ENCODE results near the gene RGS16. TPM values are rescaled to one million over a fixed set of nuclear protein-coding genes. Genes with fewer than 3 reads are reported as not detected.

RGS16 gene
- total and polyA plus RNA-seq, 4 experiments from 2014 or later: 1.3 to 3.7 (median 2.1) TPM

DNA sequence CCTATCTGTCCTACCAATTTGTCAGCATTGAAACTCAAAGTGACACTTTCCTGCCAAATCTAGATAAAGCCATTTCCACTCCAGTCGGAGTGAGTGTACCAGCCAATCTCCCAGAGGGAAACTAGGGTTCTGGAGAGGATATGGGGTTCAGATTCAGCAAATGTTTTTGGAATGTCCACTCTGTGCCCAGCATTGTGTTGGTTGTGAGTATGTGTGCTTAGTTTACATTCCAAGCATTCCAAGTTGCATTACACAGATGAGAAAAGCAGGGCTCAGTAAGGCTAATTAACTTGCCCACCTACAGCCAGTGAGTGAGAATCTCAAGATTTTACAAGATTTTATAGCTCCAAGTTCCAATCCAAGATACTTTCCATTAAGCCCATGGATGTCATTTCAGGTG, 26.4 kb upstream of the RGS16 start:
- H3K36me3 Mint-ChIP-seq: no peaks in the 10 kb centered on the region
- peaks cover 28 to 57% (median 35%) of the 10 kb centered on the region in 4 donors for H3K4me1 Mint-ChIP-seq
- ChIA-PET CTCF (ENCODE audit: partially characterized antibody) (interaction anchor here (0.8 kb wide), 1 partner anchor 24 kb away, joined by 3 read pairs; no protein-coding TSS in a partner anchor), POLR2A (ENCODE audit: partially characterized antibody) (interaction anchor here (2.5 kb wide), 1 partner anchor 15 kb away, joined by 13 read pairs; no protein-coding TSS in a partner anchor)
- H3K9me3 ChIP-seq (ENCODE audit: control insufficient read depth in 1 of 2, low read length in 2 of 2): no peaks in the 10 kb centered on the region
- no peaks in the 10 kb centered on the region for H3K9me3 Mint-ChIP-seq
- no peak overlapping the region for H3K4me3 ChIP-seq (ENCODE audit: low read length in 2 of 2)
- no peak overlapping the region for H3K27ac ChIP-seq (ENCODE audit: low read depth, low read length)
- no peak overlapping the region for H3K27ac Mint-ChIP-seq
- intact Hi-C loops (cut with micrococcal nuclease): no loop called here
- peak overlapping the region in 4 of 8 donors; percentile 16 to 65 (median 27) for H3K4me3 Mint-ChIP-seq
- DNase-seq: no peak
- H3K36me3 ChIP-seq (ENCODE audit: insufficient read depth, low read length): no peaks in the 10 kb centered on the region
- no peaks in the 10 kb centered on the region for H3K27me3 ChIP-seq (ENCODE audit: insufficient read depth, low read length)
- no peaks in the 10 kb centered on the region for H3K27me3 Mint-ChIP-seq
- H3K4me1 ChIP-seq (ENCODE audit: insufficient read depth, low read length): peaks cover 37% of the 10 kb centered on the region

GRCh38 chr1:182629499-182630096, 25.4 kb upstream of the RGS16 start:
- Histone ChIP-seq H3K27ac (ENCODE audit: low read depth, low read length) (no peak overlapping the region), H3K27me3 (ENCODE audit: insufficient read depth, low read length) (no peaks in the 10 kb centered on the region), H3K36me3 (ENCODE audit: insufficient read depth, low read length) (no peaks in the 10 kb centered on the region), H3K4me1 (ENCODE audit: insufficient read depth, low read length) (peaks cover 47% of the 10 kb centered on the region), H3K4me3 (ENCODE audit: low read length in 2 of 2) (no peak overlapping the region), H3K9me3 (ENCODE audit: control insufficient read depth in 1 of 2, low read length in 2 of 2) (no peaks in the 10 kb centered on the region)
- H3K4me1 Mint-ChIP-seq: peaks cover 37 to 67% (median 44%) of the 10 kb centered on the region in 4 donors
- intact Hi-C loops (cut with micrococcal nuclease): no loop called here
- no peaks in the 10 kb centered on the region for H3K9me3 Mint-ChIP-seq
- H3K27me3 Mint-ChIP-seq: no peaks in the 10 kb centered on the region
- CTCF ChIA-PET (ENCODE audit: partially characterized antibody): interaction anchor here (0.8 kb wide), 2 partner anchors 13 to 23 kb away, joined by 3 read pairs; no protein-coding TSS in a partner anchor
- no peaks in the 10 kb centered on the region for H3K36me3 Mint-ChIP-seq
- POLR2A ChIA-PET (ENCODE audit: partially characterized antibody): interaction anchor here (1.3 to 2.5 kb wide), 2 partner anchors 14 to 155 kb away, joined by 3 to 13 read pairs; no protein-coding TSS in a partner anchor
- H3K4me3 Mint-ChIP-seq: peak overlapping the region in 7 of 8 donors; percentile 24 to 65 (median 43)
- peak; percentile 22 to 80 (median 52) for DNase-seq
- peak overlapping the region in 5 of 7 donors; percentile 18 to 81 (median 26) for H3K27ac Mint-ChIP-seq

GRCh38 chr1:182629080-182629479, 24.9 kb upstream of the RGS16 start:
- Mint-ChIP-seq H3K27me3 (no peaks in the 10 kb centered on the region), H3K27ac (peak overlapping the region in 4 of 7 donors; percentile 18 to 81 (median 24)), H3K4me3 (peak overlapping the region in 2 of 8 donors; percentile 6 to 43), H3K9me3 (no peaks in the 10 kb centered on the region), H3K36me3 (no peaks in the 10 kb centered on the region), H3K4me1 (peaks cover 39 to 69% (median 47%) of the 10 kb centered on the region in 4 donors)
- no peaks in the 10 kb centered on the region for H3K9me3 ChIP-seq (ENCODE audit: control insufficient read depth in 1 of 2, low read length in 2 of 2)
- CTCF ChIA-PET (ENCODE audit: partially characterized antibody): interaction anchor here (0.8 kb wide), 1 partner anchor 12 kb away, joined by 3 read pairs; no protein-coding TSS in a partner anchor
- no peaks in the 10 kb centered on the region for H3K27me3 ChIP-seq (ENCODE audit: insufficient read depth, low read length)
- H3K27ac ChIP-seq (ENCODE audit: low read depth, low read length): no peak overlapping the region
- POLR2A ChIA-PET (ENCODE audit: partially characterized antibody): interaction anchor here (1.3 to 2.5 kb wide), 2 partner anchors 13 to 156 kb away, joined by 3 to 13 read pairs; no protein-coding TSS in a partner anchor
- intact Hi-C loops (cut with micrococcal nuclease): no loop called here
- H3K4me1 ChIP-seq (ENCODE audit: insufficient read depth, low read length): peaks cover 52% of the 10 kb centered on the region
- H3K36me3 ChIP-seq (ENCODE audit: insufficient read depth, low read length): no peaks in the 10 kb centered on the region
- no peak for DNase-seq
- no peak overlapping the region for H3K4me3 ChIP-seq (ENCODE audit: low read length in 2 of 2)

DNA sequence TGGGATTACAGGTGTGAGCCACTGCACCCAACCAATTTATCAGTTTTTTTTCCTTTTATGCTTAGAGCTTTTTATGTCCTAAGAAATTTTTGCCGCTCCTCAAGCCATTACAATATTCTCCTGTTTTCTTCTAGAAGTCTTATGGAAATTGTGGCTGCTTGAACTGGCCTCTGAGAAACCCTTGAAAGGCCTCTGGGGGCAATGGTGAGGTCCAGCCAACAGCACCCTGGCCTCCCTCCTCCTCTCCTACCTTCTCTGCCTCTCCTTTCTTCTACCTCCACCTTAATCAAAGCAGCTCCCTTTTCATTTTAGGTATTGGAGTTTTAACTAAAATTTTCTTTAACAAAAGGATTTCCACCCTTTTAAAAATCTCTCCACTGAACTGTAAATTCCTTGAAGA, 24.5 kb upstream of the RGS16 start:
- H3K9me3 ChIP-seq (ENCODE audit: control insufficient read depth in 1 of 2, low read length in 2 of 2): no peaks in the 10 kb centered on the region
- intact Hi-C loops (cut with micrococcal nuclease): no loop called here
- Mint-ChIP-seq H3K27me3 (no peaks in the 10 kb centered on the region), H3K27ac (peak overlapping the region in 1 of 7 donors; percentile 29), H3K4me3 (no peak overlapping the region), H3K36me3 (no peaks in the 10 kb centered on the region), H3K4me1 (peaks cover 41 to 68% (median 48%) of the 10 kb centered on the region in 4 donors), H3K9me3 (no peaks in the 10 kb centered on the region)
- H3K4me3 ChIP-seq (ENCODE audit: low read length in 2 of 2): no peak overlapping the region
- H3K27me3 ChIP-seq (ENCODE audit: insufficient read depth, low read length): no peaks in the 10 kb centered on the region
- no peak for DNase-seq
- ChIA-PET POLR2A (ENCODE audit: partially characterized antibody) (interaction anchor here (1.3 to 2.5 kb wide), 2 partner anchors 13 to 156 kb away, joined by 3 to 13 read pairs; no protein-coding TSS in a partner anchor), CTCF (ENCODE audit: partially characterized antibody) (no interaction called here)
- peaks cover 52% of the 10 kb centered on the region for H3K4me1 ChIP-seq (ENCODE audit: insufficient read depth, low read length)
- no peak overlapping the region for H3K27ac ChIP-seq (ENCODE audit: low read depth, low read length)
- no peaks in the 10 kb centered on the region for H3K36me3 ChIP-seq (ENCODE audit: insufficient read depth, low read length)

- H3K4me3 ChIP-seq (ENCODE audit: low read length in 2 of 2): no peak overlapping the region
- CTCF ChIA-PET (ENCODE audit: partially characterized antibody): no interaction called here
- Mint-ChIP-seq H3K9me3 (no peaks in the 10 kb centered on the region), H3K4me3 (no peak overlapping the region), H3K27ac (no peak overlapping the region), H3K36me3 (no peaks in the 10 kb centered on the region), H3K4me1 (peaks cover 37 to 69% (median 45%) of the 10 kb centered on the region in 4 donors), H3K27me3 (no peaks in the 10 kb centered on the region)
- no peaks in the 10 kb centered on the region for H3K27me3 ChIP-seq (ENCODE audit: insufficient read depth, low read length)
- H3K27ac ChIP-seq (ENCODE audit: low read depth, low read length): no peak overlapping the region
- intact Hi-C loops (cut with micrococcal nuclease): no loop called here
- H3K36me3 ChIP-seq (ENCODE audit: insufficient read depth, low read length): no peaks in the 10 kb centered on the region
- H3K9me3 ChIP-seq (ENCODE audit: control insufficient read depth in 1 of 2, low read length in 2 of 2): no peaks in the 10 kb centered on the region
- H3K4me1 ChIP-seq (ENCODE audit: insufficient read depth, low read length): peaks cover 48% of the 10 kb centered on the region
- POLR2A ChIA-PET (ENCODE audit: partially characterized antibody): no interaction called here
- no peak for DNase-seq
These were observed 23.4 kb upstream of the RGS16 start for GRCh38 chr1:182627622-182628021.

DNA sequence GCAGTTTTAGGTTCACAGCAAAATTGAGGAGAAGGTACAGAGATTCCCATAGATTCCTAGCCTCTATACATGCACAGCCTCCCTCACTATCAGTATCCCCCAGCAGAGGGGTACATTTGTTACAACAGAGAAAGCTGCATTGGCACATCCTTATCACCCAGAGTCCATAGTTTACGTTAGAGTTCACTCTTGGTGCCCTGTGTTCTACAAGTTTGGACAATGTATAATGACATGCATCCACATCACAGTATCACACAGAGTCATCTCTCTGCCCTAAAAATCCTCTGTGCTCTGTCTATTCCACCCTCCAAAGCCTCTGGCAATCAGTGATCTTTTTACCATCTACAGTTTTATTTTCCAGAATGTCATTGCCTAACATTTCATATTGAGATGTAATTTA, 22.3 kb upstream of the RGS16 start:
- intact Hi-C loops (cut with micrococcal nuclease): no loop called here
- Mint-ChIP-seq H3K36me3 (no peaks in the 10 kb centered on the region), H3K27ac (peak overlapping the region in 1 of 7 donors; percentile 76), H3K4me3 (no peak overlapping the region), H3K9me3 (no peaks in the 10 kb centered on the region), H3K4me1 (peaks cover 30 to 58% (median 39%) of the 10 kb centered on the region in 4 donors), H3K27me3 (no peaks in the 10 kb centered on the region)
- DNase-seq: no peak
- ChIA-PET CTCF (ENCODE audit: partially characterized antibody) (no interaction called here), POLR2A (ENCODE audit: partially characterized antibody) (no interaction called here)
- Histone ChIP-seq H3K9me3 (ENCODE audit: control insufficient read depth in 1 of 2, low read length in 2 of 2) (no peaks in the 10 kb centered on the region), H3K27me3 (ENCODE audit: insufficient read depth, low read length) (no peaks in the 10 kb centered on the region), H3K4me1 (ENCODE audit: insufficient read depth, low read length) (peaks cover 39% of the 10 kb centered on the region), H3K27ac (ENCODE audit: low read depth, low read length) (no peak overlapping the region), H3K36me3 (ENCODE audit: insufficient read depth, low read length) (no peaks in the 10 kb centered on the region), H3K4me3 (ENCODE audit: low read length in 2 of 2) (no peak overlapping the region)

- no peak overlapping the region for H3K27ac ChIP-seq (ENCODE audit: low read depth, low read length)
- H3K27me3 ChIP-seq (ENCODE audit: insufficient read depth, low read length): no peaks in the 10 kb centered on the region
- no peaks in the 10 kb centered on the region for H3K36me3 Mint-ChIP-seq
- peaks cover 29 to 52% (median 37%) of the 10 kb centered on the region in 4 donors for H3K4me1 Mint-ChIP-seq
- intact Hi-C loops (cut with micrococcal nuclease): no loop called here
- H3K4me3 Mint-ChIP-seq: no peak overlapping the region
- H3K9me3 Mint-ChIP-seq: peaks cover 0 to 4% (median 3%) of the 10 kb centered on the region in 8 donors
- ChIA-PET POLR2A (ENCODE audit: partially characterized antibody) (no interaction called here), CTCF (ENCODE audit: partially characterized antibody) (interaction anchor here (0.7 kb wide), 1 partner anchor 31 kb away, joined by 3 read pairs; no protein-coding TSS in a partner anchor)
- H3K4me1 ChIP-seq (ENCODE audit: insufficient read depth, low read length): peaks cover 36% of the 10 kb centered on the region
- H3K27ac Mint-ChIP-seq: no peak overlapping the region
- H3K27me3 Mint-ChIP-seq: no peaks in the 10 kb centered on the region
- no peak for DNase-seq
- no peak overlapping the region for H3K4me3 ChIP-seq (ENCODE audit: low read length in 2 of 2)
- H3K36me3 ChIP-seq (ENCODE audit: insufficient read depth, low read length): no peaks in the 10 kb centered on the region
- no peaks in the 10 kb centered on the region for H3K9me3 ChIP-seq (ENCODE audit: control insufficient read depth in 1 of 2, low read length in 2 of 2)
These were observed 21.7 kb upstream of the RGS16 start for GRCh38 chr1:182625719-182626504.

Measured in CD4-positive, alpha-beta memory T cell (primary cell).